ENCODE data around the gene VAC14. TPM values are rescaled to one million over a fixed set of nuclear protein-coding genes. Genes with fewer than 3 reads are reported as not detected.

Gene VAC14
- polyA plus RNA-seq, 1 experiment, result 50.7 TPM

- Histone ChIP-seq H3K36me3 (ENCODE audit: control insufficient read depth, insufficient read depth, low read length) (no peaks in the 10 kb centered on the region; the same call in 1 of the 2 replicates), H3K27me3 (ENCODE audit: control insufficient read depth, insufficient read depth, low read length) (no peaks in the 10 kb centered on the region), H3K4me3 (ENCODE audit: low read depth, low read length) (no peak overlapping the region)
- no peak for TF ChIP-seq CTCF (IDR thresholded peaks at IDR 0.05; ENCODE audit: insufficient read depth, low read depth, low read length)
- CTCF ChIA-PET, result interaction anchor here (0.6 to 6.5 kb wide), 7 partner anchors 9 to 80 kb away, joined by 3 to 64 read pairs (median 6); no protein-coding TSS in a partner anchor
- POLR2A ChIA-PET, result interaction anchor here (0.6 to 1.6 kb wide), 3 partner anchors 12 to 80 kb away, joined by 3 to 10 read pairs (median 6); no protein-coding TSS in a partner anchor
- peak; percentile 96 for DNase-seq (ENCODE audit: low read depth)
Observed at GRCh38 chr16:70691223-70692129, 109.5 kb downstream of the VAC14 start.

GRCh38 chr16:70689970-70690891 is 110.7 kb downstream of the VAC14 start:
- no peak for DNase-seq (ENCODE audit: low read depth)
- Histone ChIP-seq H3K27me3 (ENCODE audit: control insufficient read depth, insufficient read depth, low read length) (no peaks in the 10 kb centered on the region), H3K36me3 (ENCODE audit: control insufficient read depth, insufficient read depth, low read length) (no peaks in the 10 kb centered on the region; the same call in 1 of the 2 replicates), H3K4me3 (ENCODE audit: low read depth, low read length) (no peak overlapping the region)
- POLR2A ChIA-PET, result interaction anchor here (0.7 kb wide), 1 partner anchor 19 kb away, joined by 5 read pairs; no protein-coding TSS in a partner anchor
- no peak for TF ChIP-seq CTCF (IDR thresholded peaks at IDR 0.05; ENCODE audit: insufficient read depth, low read depth, low read length)
- CTCF ChIA-PET, result interaction anchor here (0.9 to 6.5 kb wide), 6 partner anchors 13 to 81 kb away, joined by 3 to 64 read pairs (median 4); no protein-coding TSS in a partner anchor

DNA sequence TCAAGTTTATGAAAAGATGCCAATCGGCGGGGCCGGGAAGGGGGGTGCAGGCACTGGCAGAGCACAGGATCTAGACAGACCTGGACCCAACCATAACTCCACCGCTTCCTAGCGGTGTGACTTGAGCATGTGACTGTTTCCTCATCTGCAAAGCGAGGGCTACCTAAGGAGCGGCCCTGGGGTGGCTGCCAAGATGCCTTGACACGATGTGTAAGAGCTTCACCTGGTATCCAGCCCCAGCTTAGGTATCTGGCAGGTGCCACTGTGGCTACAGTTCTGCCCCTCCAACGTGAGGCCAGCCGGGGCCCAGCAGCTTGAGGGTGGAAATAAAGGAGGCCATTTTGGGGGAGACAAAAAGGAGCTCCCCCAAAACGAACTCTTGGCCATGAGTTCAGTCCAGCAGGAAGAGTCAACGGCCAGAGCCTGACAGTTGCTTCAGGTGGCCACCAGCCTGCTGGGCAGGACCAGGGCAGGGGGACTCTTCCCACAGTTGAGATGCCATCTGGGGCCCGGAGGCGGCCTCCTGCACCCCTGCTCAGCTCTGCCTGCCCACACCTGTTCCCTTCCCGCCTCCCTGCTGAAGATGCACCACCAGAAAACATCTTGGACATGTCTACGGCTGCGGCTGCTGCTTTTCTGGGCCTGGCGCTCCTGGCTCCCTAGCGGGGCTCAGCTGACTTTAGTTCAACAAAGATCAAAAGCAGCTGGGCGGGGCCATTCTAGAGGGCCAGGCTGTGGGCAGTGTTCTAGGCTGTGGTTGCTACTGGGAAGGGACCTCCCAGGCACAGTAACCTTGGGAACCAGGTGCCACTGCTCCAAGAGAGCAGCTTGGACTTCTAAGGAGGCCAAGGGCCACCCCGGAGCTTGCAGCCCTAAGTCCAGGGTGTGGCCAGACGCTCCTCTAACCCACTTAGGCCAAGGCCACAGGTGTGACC is 111.7 kb downstream of the VAC14 start:
- POLR2A ChIA-PET, result interaction anchor here (0.5 kb wide), 1 partner anchor 71 kb away, joined by 3 read pairs; no protein-coding TSS in a partner anchor
- TF ChIP-seq CTCF (IDR thresholded peaks at IDR 0.05; ENCODE audit: insufficient read depth, low read depth, low read length), result no peak
- CTCF ChIA-PET, result interaction anchor here (0.9 to 6.5 kb wide), 8 partner anchors 8 to 82 kb away, joined by 3 to 64 read pairs (median 12); no protein-coding TSS in a partner anchor
- H3K4me3 ChIP-seq (ENCODE audit: low read depth, low read length), result no peak overlapping the region
- no peaks in the 10 kb centered on the region; the same call in 1 of the 2 replicates for H3K36me3 ChIP-seq (ENCODE audit: control insufficient read depth, insufficient read depth, low read length)
- no peaks in the 10 kb centered on the region for H3K27me3 ChIP-seq (ENCODE audit: control insufficient read depth, insufficient read depth, low read length)
- no peak for DNase-seq (ENCODE audit: low read depth)

GRCh38 chr16:70688246-70688742 is 112.7 kb downstream of the VAC14 start:
- Histone ChIP-seq H3K27me3 (ENCODE audit: control insufficient read depth, insufficient read depth, low read length) (no peaks in the 10 kb centered on the region), H3K4me3 (ENCODE audit: low read depth, low read length) (no peak overlapping the region), H3K36me3 (ENCODE audit: control insufficient read depth, insufficient read depth, low read length) (peaks cover 6% of the 10 kb centered on the region)
- ChIA-PET POLR2A (interaction anchor here (0.5 to 1.1 kb wide), 3 partner anchors 15 to 72 kb away, joined by 3 read pairs; no protein-coding TSS in a partner anchor), CTCF (interaction anchor here (0.7 to 6.5 kb wide), 9 partner anchors 9 to 91 kb away, joined by 3 to 64 read pairs (median 9); no protein-coding TSS in a partner anchor)
- no peak for TF ChIP-seq CTCF (IDR thresholded peaks at IDR 0.05; ENCODE audit: insufficient read depth, low read depth, low read length)
- DNase-seq (ENCODE audit: low read depth), result no peak
